Activated T-helper 9 cell treated with anti-CD3 and anti-CD28 coated beads, Interleukin-2, amount 50 U/mL, for 16 hours (primary cell): ENCODE measurements around the gene CTSW.
"Not testable (repeated sequence)": the region's sequence is repeated elsewhere in the genome, so short reads cannot be mapped to it uniquely, and the experiment has no call there.

Experiments
- DNase-seq: peaks from one replicate; pipeline ENCODE4 v3.0.0-alpha.2; 2020; ENCODE audit warnings: low read depth

CTSW gene, protein sequence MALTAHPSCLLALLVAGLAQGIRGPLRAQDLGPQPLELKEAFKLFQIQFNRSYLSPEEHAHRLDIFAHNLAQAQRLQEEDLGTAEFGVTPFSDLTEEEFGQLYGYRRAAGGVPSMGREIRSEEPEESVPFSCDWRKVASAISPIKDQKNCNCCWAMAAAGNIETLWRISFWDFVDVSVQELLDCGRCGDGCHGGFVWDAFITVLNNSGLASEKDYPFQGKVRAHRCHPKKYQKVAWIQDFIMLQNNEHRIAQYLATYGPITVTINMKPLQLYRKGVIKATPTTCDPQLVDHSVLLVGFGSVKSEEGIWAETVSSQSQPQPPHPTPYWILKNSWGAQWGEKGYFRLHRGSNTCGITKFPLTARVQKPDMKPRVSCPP

DNA sequence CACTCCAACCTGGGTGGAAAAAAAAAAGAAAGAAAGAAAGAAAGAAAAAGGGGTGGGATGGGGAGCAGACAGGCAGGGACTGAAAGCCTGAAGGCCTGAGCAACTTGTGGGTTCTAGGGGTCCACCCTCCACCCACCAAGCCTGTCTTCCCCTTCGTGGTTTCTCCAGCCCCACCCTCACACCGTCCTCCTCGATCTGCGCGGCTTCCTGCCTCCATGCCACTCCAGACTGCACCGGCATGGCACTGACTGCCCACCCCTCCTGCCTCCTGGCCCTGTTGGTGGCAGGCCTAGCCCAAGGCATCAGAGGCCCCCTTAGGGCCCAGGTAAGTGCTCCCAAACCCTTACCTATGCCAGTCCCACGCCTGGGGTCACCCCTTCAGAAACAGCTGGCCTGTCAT, at the start of gene CTSW:
TSS of gene CTSW (plus strand) at position 221 of the 400 bp plus-strand sequence. CDS start at position 239, 18 bp downstream.
- DNase-seq = no peak

DNA sequence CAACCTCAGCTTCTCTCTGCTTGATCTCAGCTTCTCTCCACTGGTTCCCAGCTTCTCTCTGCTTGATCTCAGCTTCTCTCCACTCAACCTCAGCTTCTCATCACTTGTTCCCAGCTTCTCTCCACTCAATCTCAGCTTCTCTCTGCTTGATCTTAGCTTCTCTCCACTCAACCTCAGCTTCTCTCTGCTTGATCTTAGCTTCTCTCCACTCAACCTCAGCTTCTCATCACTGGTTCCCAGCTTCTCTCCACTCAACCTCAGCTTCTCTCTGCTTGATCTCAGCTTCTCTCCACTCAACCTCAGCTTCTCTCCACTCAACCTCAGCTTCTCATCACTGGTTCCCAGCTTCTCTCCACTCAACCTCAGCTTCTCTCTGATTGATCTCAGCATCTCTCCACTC, 47.4 kb upstream of the CTSW start:
- DNase-seq = not testable (repeated sequence)

DNA sequence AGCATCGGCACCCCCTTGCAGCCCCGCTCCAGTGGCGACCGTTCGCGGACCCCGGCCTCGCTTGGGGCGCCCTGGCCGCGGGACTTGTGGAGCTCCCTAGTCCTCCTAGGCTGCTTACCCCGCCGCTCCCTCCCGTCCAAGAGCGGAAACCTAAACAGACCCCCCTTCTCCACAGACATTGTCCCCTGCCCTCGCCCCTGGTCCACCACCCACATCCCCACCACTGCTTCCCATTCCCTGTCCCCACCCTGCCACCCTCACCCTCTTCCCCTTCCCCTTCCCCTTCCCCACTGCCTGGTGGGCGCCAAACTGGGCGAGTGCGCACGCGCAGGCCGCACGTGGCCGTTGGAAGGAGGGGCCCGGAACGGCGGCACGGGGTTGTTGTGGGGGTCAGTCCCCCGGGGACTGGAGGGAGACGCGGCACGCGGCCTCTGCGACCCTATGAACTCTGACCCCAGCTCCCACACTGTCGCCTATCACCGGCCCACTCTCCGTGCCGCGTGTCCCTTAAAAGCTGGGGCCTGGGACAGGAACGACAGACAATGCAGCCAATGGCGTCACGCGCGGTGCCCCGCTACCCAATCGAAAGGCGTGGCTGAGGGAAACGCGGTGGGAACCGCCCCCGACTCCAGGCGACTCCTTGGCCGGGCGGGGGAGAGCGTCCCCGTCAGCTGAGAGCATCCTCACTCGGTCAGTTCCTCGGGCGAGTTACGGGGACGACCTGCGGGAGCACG, 46.2 kb upstream of the CTSW start, which contains the start of gene SNX32:
TSS of gene SNX32 (plus strand) at position 667 of the 734 bp plus-strand sequence. CDS start 103 bp downstream, outside the sequence.
- DNase-seq = peak; percentile 92

DNA sequence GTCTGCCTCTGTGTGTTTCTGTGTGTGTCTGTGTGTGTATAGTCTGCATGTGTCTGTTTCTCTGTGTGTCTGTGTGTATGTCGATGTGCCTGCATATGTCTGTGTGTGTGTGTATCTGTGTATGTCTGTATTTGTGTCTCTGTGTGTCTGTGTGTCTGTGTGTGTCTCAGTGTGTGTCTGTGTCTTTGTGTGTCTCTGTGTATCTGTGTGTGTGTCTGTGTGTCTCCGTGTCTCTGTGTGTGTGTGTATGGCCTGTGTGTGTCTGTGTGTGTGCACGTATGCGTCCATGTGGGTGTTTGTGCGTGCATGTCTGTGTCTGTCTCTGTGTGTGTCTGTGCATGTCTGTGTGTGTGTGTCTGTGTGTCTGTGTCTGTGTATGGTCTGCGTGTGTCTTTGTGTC, 45.4 kb upstream of the CTSW start:
- DNase-seq = no peak

DNA sequence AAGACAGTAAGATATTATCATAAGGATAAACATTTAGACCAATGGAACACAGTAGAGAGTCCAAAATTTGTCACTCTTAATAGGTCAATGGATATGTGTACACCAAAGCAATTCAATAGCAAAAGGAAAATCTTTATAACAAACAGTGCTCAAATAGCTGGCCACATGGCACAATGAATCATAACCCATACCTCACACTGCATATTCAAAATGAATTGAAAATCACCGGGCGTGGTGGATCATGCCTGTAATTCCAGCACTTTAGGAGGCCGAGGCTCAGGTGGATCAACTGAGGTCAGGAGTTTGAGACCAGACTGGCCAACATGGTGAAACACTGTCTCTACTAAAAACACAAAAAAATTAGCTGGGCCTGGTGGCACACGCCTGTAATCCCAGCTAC, 37.5 kb upstream of the CTSW start:
- DNase-seq = no peak

DNA sequence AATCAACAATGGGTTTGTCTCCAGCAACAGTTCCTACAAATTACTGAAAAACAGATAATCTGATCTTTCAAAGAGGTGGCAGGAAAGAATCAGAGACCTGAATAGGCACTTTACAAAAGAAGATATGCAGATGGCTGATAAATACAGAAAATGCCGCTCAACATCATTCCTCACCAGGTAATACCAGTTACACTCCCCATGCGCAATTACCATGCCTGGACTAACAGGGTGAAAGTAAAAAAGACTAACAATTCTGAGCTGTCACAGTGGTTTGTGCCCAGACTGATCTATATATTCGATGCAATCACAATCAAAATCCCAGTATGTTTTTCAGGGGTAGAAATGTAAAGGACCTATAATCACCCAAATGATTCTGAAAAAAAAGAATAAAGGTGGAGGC, 35.8 kb upstream of the CTSW start:
- DNase-seq = no peak

DNA sequence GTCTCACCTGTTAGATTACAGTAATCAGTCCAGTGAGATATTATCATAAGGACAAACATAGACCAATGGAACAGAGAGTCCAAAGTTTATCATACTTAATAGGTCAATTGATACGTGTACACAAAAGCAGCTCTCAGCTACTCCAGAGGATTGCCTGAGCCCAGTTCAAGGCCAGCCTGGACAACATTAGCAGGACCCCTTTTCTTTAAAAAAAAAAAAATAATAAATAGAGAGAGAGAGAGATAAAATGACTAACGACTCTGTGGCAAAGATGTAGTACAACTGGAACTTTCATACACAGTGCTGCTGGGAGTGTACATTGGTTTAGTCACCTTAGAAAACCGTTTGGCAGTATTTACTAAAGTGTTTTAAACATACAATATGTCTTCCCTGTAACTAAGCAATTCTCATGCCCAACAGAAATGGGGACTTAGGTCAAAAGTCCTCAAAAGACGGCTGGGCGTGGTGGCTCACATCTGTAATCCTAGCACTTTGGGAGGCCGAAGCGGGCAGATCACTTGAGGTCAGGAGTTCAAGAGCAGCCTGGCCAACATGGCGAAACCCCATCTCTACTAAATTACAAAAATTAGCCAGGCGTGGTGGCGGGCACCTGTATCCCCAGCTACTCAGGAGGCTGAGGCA, 35.3 kb upstream of the CTSW start:
- DNase-seq = no peak

DNA sequence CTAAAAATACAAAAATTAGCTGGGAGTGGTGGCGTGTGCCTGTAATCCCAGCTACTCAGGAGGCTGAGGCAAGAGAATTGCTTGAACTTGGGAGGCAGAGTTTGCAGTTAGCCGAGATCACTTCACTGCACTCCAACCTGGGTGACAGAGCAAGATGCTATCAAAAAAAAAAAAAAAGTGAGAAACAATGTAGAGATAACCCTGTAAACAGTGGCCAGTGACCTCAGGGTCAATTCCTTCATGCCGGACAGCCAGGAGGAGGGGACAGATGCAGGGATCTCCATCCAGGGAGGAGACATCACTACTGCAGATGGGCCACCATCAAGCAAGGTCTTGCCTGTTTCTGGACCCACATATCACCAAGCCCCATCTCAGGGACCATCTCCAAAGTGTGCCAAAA, 31.9 kb upstream of the CTSW start:
- no peak for DNase-seq

DNA sequence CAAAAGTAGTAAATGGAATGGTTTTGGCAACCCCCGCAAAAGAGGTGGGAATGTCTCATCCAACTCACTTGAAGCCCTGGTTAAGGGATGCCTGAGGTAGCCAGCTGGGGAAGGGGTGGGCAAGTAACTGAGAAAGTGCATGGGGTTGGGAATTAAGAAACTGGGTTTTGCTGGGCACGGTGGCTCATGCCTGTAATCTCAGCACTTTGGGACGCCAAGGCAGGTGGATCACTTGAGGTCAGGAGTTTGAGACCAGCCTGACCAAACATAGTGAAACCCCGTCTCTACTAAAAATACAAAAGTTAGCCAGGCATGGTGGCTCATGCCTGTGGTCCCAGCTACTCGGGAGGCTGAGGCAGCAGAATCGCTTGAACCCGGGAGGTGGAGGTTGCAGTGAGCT, 30.9 kb upstream of the CTSW start:
- not testable (repeated sequence) for DNase-seq

DNA sequence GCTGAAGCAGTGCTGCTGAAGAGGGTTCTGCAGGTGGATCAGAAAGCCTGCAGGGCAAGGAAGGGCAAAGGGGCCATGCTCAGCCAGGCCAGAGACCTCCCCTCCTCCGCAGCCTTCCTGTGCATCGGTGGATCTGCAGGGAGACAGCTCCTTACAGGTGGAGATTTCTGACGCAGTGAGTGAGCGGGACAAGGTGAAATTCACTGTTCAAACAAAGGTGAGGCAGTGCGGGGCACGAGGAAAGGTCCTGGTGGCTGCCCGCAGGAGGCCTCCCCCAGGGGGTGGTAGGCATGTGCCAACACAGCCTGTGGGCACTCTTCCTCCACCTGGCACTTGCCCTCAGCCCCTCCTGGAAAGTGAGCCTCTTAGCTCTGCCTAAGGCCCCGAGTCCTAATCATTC, 30.3 kb upstream of the CTSW start:
- DNase-seq = no peak

DNA sequence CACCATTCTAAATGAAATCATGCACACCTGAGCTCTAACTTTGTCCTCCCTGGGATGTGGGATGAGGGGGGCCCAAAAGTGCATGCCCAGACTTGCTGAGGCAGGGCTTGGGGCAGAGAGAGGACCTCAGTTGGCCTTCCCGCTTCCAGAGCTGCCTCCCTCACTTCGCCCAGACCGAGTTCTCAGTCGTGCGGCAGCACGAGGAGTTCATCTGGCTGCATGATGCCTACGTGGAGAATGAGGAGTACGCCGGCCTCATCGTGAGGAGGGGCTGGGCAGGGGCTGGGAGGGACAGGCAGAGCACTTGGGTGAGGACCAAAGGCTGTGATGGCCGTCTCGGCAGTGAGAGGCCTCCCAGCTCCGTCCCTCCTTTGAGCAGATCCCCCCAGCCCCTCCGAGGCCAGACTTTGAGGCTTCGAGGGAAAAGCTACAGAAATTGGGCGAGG, 29.8 kb upstream of the CTSW start:
- DNase-seq = no peak

DNA sequence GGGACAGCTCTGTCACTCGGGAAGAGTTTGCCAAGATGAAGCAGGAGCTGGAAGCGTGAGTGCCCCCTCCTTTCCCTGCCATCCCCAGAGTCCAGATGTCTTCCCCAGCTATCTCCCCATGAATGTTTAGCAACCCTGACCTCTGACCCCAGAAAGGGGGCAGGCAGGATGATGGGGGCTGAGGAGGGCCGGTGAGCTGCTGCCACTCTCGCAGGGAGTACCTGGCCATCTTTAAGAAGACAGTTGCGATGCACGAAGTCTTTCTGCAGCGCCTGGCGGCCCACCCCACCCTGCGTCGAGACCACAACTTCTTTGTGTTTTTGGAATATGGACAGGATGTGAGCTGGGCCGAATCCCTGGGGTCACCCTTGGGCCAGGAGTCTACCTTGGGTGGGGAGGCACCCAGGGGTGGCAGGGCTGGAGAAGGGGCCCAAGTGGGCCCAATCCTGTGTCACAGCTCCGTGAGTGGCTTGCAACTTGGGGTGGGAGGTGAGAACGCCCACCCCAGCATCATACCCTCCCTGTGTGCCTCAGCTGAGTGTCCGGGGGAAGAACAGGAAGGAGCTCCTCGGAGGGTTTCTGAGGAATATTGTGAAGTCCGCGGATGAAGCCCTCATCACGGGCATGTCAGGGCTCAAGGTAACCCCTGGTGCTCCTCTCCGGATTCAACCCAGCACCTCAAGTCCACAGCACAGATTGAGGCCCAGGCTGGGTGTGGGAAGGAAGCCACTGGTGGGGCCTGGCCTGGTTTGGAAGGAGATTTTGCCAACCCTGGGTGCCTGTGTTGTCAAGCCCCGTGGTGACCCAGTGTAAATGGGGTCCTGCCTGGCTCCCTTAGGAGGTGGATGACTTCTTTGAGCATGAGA, 29.2 kb upstream of the CTSW start:
- DNase-seq = no peak

DNA sequence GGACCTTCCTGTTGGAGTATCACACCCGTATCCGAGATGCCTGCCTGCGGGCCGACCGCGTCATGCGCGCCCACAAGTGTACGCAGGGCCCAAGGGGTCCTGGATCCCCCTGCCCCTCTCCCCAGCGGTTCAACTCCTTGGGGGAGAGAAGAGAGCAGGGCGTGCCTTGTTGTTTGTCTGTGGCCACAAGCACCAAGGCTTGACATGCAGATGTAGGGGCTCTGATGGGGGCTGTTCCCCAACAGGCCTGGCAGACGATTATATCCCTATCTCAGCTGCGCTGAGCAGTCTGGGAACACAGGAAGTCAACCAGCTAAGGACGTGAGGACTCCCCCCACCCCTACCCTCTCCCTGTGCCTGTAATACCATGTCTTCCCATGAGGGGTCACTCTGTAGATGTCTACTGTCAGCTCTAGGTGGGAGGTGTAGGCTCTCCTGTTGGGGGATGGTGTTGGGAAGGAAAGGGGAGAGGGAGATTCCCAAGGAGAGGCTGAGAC, 28.5 kb upstream of the CTSW start:
- no peak for DNase-seq

DNA sequence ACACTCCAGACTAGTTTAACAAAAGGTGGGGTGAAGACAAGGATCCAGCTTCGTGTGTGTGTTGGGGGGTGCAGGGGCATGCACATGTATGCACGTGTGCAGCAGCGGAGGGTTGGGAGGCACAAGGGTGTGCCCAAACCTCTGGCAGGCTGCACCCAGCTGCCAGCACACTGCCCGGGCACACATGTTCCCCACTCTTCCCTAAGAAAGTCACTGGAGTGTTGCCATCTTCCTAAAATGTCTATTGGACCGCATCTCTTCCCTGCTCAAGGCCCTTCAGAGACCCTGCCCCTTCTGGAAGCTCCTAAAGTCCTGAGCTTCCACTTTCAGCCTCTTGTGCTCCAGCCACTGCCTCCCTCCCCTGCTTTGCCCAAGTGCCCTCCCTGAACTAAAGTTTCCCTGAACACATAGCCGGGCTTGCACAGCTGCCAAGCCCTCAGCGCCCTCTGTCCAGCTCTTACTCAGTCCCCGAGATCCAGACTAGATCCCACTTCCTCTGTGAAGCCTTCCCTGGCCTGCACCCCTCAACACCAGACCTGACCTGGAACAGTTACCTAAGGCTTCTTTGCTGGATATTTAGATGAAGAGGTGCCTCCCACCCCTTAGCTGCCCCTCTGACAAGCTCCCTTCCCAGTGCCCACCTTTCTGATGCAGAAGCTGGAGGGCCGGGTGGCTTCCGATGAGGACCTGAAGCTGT, 27.7 kb upstream of the CTSW start:
- DNase-seq = no peak

DNA sequence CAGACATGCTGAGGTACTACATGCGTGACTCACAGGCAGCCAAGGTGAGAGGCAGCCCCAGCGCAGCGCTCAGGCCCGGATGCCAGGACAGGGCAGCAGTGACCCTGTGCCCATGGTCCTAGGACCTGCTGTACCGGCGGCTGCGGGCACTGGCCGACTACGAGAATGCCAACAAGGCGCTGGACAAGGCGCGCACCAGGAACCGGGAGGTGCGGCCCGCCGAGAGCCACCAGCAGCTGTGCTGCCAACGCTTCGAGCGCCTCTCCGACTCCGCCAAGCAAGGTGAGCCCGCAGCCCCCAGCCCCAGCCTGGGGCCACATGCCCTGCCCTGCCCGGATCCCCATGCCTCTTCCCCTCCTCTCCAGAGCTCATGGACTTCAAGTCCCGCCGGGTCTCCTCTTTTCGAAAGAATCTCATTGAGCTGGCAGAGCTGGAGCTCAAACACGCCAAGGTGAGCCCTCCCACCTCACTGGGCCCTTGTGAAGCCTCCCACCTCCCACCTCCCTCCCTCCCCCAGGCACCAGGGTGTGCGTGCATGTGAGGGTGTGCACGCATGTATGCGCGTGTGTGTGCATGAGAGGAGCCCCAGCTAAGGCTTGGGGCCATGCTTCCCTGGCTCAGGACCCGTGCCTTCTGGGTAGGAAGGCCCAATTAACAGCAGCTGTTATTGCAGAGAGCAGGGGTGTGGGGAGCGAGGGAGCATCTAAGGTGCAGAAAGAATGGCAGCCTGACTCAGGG, 27.0 kb upstream of the CTSW start:
- DNase-seq = no peak

DNA sequence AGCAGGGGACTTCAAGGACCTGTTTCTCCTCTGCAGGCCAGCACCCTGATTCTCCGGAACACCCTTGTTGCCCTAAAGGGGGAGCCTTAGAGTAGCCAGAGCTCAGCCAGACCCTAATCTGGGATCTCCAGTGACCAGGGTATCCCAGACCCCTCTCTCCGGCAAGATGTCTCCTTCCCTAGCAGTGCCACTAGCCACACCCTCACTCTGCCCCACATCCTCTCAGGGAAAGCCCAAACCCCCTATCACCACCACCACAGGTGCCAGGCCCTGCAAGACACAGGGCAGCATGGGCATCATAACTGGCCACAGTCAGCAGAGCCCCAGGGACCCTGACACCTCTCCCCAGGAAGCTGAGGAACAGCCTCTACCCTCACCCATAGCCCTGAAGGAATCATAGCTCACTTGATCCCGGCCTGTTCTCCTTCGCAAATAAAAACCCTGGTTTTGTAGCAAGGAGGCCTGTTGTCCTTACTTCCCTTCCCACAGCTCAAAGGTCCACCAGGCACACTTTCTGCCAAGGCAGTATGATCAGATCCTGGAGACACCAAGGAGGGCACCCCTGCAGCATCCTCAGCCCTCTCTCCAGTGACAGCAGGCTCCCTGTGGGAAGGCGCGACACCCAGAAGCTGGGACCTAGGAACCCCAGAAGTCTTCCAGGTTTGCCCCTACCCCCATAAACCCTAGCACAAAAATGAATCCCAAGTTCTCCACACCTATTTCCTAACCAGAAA, 26.2 kb upstream of the CTSW start:
- no peak for DNase-seq

DNA sequence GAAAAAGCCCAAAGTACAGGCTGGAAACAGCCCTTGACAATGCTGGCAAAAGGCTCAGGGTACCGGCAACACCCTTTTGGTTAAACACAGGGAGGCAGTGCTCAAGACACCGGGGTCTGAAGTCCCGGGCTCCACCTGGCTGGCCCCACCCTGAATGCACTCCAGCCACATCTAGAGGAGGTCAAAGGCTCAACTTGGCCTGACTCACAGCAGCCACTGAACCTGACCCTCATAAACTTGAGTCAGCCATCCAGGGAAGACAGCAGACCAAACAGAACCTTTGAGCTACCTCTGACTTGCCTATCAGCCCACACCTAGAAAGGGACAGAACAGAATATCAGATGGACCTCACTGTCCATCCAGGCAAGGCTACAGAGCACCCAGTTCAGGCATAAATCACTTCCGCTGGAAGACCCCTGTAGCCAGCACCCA, 25.5 kb upstream of the CTSW start:
- no peak for DNase-seq

DNA sequence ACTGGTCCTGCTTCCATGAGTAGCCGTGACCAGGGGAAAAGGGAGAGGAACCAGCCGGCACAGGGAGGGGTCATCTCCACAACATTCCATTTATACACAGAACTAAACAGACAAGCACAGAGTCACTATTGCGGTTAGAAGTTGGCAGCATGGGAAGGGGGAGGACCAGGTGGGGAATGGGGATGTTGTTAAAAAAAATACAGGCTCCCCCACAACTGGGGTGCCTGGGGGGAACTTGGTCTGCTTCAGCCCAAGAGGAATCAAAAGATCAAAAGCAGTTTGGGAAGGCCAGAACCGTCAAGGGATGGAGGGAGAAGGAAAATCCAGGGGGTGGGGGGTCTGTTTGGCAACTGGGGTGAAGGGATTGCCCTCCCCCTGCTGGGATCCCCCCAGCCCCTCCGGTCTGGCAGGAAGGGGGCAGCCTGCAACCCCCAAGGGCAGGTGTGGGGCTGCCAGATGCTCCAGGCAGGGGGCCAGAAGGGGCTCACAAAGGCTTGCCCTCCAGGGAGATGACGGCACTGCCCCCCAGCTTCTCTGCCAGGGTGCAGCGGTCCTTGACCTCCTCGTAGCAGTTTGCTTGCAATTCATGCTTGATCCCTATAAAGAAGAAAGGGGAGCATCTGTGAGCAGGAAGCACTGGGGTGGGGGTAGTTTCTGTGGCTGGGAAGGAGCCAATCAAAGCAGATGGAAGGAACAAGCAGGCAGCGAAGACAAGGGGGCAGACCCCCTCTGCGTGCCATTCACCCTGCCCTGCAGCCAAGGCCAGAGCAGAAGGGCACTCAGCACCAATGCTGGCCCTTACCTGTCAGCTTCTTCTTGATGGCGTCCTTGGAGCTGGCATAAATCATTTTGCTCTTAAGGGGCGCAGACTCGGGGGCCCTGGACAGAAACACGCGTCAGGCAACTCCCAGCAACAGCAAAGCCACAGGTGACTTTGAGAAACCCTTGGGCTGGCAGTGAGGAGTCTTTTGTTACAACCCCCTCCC, 24.5 kb upstream of the CTSW start:
- DNase-seq = no peak
